ENCODE data around the gene PWP2.

PWP2 gene

DNA sequence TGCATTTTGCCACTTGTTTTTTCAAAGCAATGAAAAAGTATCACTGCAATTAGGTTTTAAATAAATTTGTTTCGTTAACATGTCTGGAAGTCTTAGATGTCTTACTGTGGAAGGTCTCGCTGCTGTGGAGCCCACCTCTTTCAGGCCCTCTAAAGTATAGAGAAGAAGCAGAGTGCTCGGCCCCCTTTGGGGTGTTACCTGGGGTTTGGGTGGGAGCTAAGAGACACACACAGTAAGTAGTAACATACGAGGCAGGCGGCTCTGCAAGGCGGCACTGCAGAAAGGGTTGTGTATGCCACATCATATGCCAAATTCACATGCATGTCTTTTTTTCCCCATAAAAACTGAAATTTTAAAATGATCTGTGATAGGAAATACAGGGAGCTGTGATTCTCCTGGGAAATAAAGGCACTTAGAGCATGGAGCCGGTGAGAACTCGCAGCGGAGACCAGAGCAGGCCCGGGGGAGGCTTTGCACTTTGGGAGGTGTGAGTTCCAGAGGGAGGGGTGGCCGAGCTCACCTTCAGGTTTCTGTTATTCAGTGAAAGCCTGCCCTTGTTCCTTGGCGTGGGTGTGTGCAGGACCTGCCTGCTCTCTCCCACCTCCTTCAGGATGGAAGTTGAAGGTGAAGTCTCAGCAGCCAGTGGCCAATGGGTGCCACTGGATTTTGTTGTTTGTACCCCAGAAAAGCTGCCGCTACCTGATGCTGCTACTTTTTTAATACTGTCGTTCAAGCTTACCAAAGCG is 35.7 kb upstream of the PWP2 start:
- CTCF ChIA-PET, result no interaction called here
- H3K4me3 ChIP-seq (ENCODE audit: low read depth, low read length), result no peak overlapping the region
- no peak for DNase-seq (ENCODE audit: low read depth, low spot score)
- POLR2A ChIA-PET, result no interaction called here
- TF ChIP-seq, protein P1, sequence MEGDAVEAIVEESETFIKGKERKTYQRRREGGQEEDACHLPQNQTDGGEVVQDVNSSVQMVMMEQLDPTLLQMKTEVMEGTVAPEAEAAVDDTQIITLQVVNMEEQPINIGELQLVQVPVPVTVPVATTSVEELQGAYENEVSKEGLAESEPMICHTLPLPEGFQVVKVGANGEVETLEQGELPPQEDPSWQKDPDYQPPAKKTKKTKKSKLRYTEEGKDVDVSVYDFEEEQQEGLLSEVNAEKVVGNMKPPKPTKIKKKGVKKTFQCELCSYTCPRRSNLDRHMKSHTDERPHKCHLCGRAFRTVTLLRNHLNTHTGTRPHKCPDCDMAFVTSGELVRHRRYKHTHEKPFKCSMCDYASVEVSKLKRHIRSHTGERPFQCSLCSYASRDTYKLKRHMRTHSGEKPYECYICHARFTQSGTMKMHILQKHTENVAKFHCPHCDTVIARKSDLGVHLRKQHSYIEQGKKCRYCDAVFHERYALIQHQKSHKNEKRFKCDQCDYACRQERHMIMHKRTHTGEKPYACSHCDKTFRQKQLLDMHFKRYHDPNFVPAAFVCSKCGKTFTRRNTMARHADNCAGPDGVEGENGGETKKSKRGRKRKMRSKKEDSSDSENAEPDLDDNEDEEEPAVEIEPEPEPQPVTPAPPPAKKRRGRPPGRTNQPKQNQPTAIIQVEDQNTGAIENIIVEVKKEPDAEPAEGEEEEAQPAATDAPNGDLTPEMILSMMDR (IDR thresholded peaks at IDR 0.05; ENCODE audit: insufficient read depth, low read length, missing control alignments), result no peak

GRCh38 chr21:44072111-44072510 is 35.1 kb upstream of the PWP2 start:
- ChIA-PET CTCF (interaction anchor here (1.5 kb wide), 1 partner anchor 14 kb away, joined by 4 read pairs; no protein-coding TSS in a partner anchor), POLR2A (no interaction called here)
- no peak overlapping the region for H3K4me3 ChIP-seq (ENCODE audit: low read depth, low read length)
- DNase-seq (ENCODE audit: low read depth, low spot score), result no peak
- TF ChIP-seq, protein P1 (IDR thresholded peaks at IDR 0.05; ENCODE audit: insufficient read depth, low read length, missing control alignments), result no peak

DNA sequence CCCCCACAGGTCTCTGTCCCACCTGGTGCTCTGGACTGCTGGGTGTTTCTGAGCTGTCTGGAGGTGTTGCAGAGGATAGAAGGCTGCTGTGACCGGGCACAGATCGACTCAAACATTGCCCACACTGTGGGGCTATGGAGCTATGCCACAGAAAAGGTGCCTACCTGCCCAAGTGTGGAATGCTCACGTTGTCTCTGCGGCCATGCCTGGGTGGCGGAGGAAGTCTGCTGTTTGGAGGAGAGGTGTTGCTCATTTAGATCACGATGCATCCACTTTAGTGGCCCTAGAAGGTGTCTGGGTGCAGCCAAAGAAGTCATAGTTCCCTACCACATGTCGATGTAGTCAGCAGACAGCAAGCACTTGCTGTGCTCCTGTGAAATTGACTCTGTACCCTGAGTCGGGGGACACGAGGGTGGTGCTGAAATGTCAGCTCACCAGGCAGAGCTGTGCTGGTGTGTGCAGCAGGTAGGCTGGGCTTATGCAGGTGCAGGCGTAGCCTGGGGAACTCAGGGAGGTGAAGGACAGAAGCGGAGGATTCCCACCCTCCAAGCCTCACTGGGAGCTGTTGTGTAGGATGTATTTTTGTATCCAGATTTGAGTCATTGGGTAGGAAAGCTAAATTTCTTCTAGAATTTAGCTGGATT is 32.8 kb upstream of the PWP2 start:
- TF ChIP-seq, protein P1 (IDR thresholded peaks at IDR 0.05; ENCODE audit: insufficient read depth, low read length, missing control alignments), result no peak
- CTCF ChIA-PET, result interaction anchor here (1.4 to 1.5 kb wide), 2 partner anchors 9 to 19 kb away, joined by 3 read pairs; no protein-coding TSS in a partner anchor
- POLR2A ChIA-PET, result no interaction called here
- H3K4me3 ChIP-seq (ENCODE audit: low read depth, low read length), result no peak overlapping the region
- DNase-seq (ENCODE audit: low read depth, low spot score), result no peak

- DNase-seq (ENCODE audit: low read depth, low spot score), result no peak
- POLR2A ChIA-PET, result no interaction called here
- H3K4me3 ChIP-seq (ENCODE audit: low read depth, low read length), result no peak overlapping the region
- CTCF ChIA-PET, result interaction anchor here (0.6 to 1.3 kb wide), 2 partner anchors 9 to 15 kb away, joined by 3 read pairs; no protein-coding TSS in a partner anchor
- TF ChIP-seq, protein P1 (IDR thresholded peaks at IDR 0.05; ENCODE audit: insufficient read depth, low read length, missing control alignments), result no peak
These were observed 30.9 kb upstream of the PWP2 start for GRCh38 chr21:44076316-44076715.

DNA sequence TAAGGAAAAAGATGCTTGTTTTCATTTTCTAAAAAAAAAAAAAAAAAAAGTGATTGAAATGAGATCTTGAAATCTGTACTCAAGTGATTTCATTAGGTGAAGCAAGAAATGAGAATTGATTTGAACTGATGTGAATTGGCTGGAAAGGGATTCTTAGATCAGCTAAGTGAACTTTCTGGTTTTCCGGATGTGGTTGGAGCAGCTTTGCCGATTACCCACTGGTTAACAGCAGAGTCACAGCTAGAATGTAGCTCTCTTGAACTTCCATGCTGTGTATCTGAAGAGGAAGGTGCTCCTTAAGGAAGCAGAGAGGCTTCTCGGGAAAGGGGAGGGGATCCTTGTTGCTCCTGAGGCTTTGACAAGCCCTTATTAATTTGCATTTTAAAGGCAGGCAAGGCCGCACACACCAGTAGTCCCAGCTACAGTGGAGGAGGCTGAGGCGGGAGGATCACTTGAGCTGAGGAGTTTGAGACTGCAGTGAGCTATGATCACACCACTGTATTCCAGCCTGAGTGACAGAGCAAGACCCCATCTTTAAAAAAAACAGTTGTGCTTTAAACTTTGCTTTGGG is 28.7 kb upstream of the PWP2 start:
- ChIA-PET POLR2A (no interaction called here), CTCF (no interaction called here)
- TF ChIP-seq, protein P1 (IDR thresholded peaks at IDR 0.05; ENCODE audit: insufficient read depth, low read length, missing control alignments), result no peak
- no peak for DNase-seq (ENCODE audit: low read depth, low spot score)
- no peak overlapping the region for H3K4me3 ChIP-seq (ENCODE audit: low read depth, low read length)

DNA sequence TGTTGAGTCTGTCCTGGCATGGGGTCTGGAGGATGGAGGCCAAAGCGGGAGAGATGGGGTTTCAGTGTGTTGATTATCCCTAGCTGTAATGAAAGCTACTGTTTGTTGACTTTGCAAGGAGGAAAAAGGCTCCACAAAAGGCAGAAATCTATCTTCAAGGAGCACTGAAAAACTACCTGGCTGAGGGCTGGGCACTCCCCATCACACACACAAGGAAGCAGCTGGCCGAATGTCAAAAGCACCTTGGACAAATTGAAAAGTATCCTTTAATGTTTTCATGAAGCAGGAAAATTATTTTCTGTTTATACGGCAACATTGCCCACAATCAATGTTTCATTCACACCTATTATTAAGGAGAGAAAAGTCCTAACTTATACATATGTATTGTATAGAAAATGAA is 27.8 kb upstream of the PWP2 start:
- H3K4me3 ChIP-seq (ENCODE audit: low read depth, low read length), result no peak overlapping the region
- no peak for DNase-seq (ENCODE audit: low read depth, low spot score)
- ChIA-PET POLR2A (no interaction called here), CTCF (no interaction called here)
- TF ChIP-seq, protein P1 (IDR thresholded peaks at IDR 0.05; ENCODE audit: insufficient read depth, low read length, missing control alignments), result no peak

All from AG04449 (cell line).